GM23338 (cell line): ENCODE data around the gene COX7B2.

Experiments used
- EZH2 ChIP-seq: fragments of 200-600 bp; sonication (generic); IDR thresholded peaks from one replicate; pipeline ENCODE4 v1.8.0; 2017; ENCODE audit warnings: antibody characterized with exemption, mild to moderate bottlenecking, low read depth; ENCODE audit not compliant: unreplicated experiment
- EZH2phosphoT487 ChIP-seq: fragments of 200-600 bp; sonication (generic); IDR thresholded peaks from one replicate; pipeline ENCODE4 v1.8.1; 2018; ENCODE audit warnings: antibody characterized with exemption; ENCODE audit not compliant: unreplicated experiment
- POLR2AphosphoS5 ChIP-seq: IDR thresholded peaks from 2 replicates; pipeline ENCODE4 v1.6.1; 2016; ENCODE audit warnings: antibody characterized with exemption, low read depth
- TF ChIP-seq, protein P1 (sequence below), 2 experiments: fragments of 200-600 bp in 1 of 2; sonication (generic) in 1 of 2; conservative IDR thresholded peaks; 2 replicates each; pipeline versions ENCODE4 v1.5.1 to v1.6.1; 2016 to 2017; ENCODE audit warnings: antibody characterized with exemption in 2 of 2, low read depth in 2 of 2, mild to moderate bottlenecking in 2 of 2, moderate library complexity in 1 of 2
- TF ChIP-seq, protein P2 (sequence below): IDR thresholded peaks from one replicate; pipeline ENCODE4 v1.6.1; 2018; ENCODE audit warnings: antibody characterized with exemption; ENCODE audit not compliant: unreplicated experiment

DNA sequence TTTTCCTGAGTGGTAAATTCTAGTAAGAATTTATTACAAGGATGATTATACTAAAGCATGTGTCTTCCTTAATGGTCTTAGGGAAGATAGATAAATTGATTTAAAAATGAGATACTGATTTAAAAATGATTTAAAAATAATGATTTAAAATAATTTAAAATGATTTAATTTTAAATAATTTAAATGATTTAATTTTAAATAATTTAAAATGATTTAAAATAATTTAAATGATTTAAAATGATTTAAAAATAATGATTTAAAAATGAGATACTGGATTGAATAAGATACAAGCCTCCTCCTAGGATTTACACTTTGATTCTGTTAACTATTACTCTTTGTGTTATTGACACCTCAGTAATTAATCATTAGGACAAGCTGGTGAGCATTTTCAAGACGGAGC lies 59.0 kb downstream of the COX7B2 start:
- TF ChIP-seq, protein P1, sequence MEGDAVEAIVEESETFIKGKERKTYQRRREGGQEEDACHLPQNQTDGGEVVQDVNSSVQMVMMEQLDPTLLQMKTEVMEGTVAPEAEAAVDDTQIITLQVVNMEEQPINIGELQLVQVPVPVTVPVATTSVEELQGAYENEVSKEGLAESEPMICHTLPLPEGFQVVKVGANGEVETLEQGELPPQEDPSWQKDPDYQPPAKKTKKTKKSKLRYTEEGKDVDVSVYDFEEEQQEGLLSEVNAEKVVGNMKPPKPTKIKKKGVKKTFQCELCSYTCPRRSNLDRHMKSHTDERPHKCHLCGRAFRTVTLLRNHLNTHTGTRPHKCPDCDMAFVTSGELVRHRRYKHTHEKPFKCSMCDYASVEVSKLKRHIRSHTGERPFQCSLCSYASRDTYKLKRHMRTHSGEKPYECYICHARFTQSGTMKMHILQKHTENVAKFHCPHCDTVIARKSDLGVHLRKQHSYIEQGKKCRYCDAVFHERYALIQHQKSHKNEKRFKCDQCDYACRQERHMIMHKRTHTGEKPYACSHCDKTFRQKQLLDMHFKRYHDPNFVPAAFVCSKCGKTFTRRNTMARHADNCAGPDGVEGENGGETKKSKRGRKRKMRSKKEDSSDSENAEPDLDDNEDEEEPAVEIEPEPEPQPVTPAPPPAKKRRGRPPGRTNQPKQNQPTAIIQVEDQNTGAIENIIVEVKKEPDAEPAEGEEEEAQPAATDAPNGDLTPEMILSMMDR (conservative IDR thresholded peaks at IDR 0.05; ENCODE audit: low read depth in 2 of 2) = no peak
- TF ChIP-seq EZH2phosphoT487 (no peak), EZH2 (no peak), POLR2AphosphoS5 (no peak)
- TF ChIP-seq, protein P2, sequence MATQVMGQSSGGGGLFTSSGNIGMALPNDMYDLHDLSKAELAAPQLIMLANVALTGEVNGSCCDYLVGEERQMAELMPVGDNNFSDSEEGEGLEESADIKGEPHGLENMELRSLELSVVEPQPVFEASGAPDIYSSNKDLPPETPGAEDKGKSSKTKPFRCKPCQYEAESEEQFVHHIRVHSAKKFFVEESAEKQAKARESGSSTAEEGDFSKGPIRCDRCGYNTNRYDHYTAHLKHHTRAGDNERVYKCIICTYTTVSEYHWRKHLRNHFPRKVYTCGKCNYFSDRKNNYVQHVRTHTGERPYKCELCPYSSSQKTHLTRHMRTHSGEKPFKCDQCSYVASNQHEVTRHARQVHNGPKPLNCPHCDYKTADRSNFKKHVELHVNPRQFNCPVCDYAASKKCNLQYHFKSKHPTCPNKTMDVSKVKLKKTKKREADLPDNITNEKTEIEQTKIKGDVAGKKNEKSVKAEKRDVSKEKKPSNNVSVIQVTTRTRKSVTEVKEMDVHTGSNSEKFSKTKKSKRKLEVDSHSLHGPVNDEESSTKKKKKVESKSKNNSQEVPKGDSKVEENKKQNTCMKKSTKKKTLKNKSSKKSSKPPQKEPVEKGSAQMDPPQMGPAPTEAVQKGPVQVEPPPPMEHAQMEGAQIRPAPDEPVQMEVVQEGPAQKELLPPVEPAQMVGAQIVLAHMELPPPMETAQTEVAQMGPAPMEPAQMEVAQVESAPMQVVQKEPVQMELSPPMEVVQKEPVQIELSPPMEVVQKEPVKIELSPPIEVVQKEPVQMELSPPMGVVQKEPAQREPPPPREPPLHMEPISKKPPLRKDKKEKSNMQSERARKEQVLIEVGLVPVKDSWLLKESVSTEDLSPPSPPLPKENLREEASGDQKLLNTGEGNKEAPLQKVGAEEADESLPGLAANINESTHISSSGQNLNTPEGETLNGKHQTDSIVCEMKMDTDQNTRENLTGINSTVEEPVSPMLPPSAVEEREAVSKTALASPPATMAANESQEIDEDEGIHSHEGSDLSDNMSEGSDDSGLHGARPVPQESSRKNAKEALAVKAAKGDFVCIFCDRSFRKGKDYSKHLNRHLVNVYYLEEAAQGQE = no peak
